GM18498 (cell line): ENCODE data around the gene MFSD2B.
"Not testable (repeated sequence)": the region's sequence is repeated elsewhere in the genome, so short reads cannot be mapped to it uniquely, and the experiment has no call there.

Experiments
- ATAC-seq: cut with Tn5 transposase; IDR thresholded peaks from one replicate; pipeline ENCODE4 v1.9.1; 2021; ENCODE audit warnings: mild to moderate bottlenecking, moderate library complexity; ENCODE audit not compliant: unreplicated experiment

MFSD2B gene

GRCh38 chr2:24009680-24010476, at the start of gene MFSD2B:
MFSD2B (plus strand) TSS chr2:24010085; CDS start chr2:24010097, 12 bp downstream.
- ATAC-seq = no peak

GRCh38 chr2:23967846-23968245, 42.0 kb upstream of the MFSD2B start:
- ATAC-seq = no peak

GRCh38 chr2:23976883-23977282, 33.0 kb upstream of the MFSD2B start:
- ATAC-seq = no peak

- no peak for ATAC-seq
Measured at GRCh38 chr2:23988371-23988770, 21.5 kb upstream of the MFSD2B start.

- no peak for ATAC-seq
Measured at GRCh38 chr2:23992931-23993330, 17.0 kb upstream of the MFSD2B start.

GRCh38 chr2:23993736-23994269, 16.1 kb upstream of the MFSD2B start:
- ATAC-seq = no peak

GRCh38 chr2:23994567-23994966, 15.3 kb upstream of the MFSD2B start:
- no peak for ATAC-seq

GRCh38 chr2:24007693-24008092, 2.2 kb upstream of the MFSD2B start:
- ATAC-seq = no peak

GRCh38 chr2:24008672-24009366, 1.1 kb upstream of the MFSD2B start:
- ATAC-seq = no peak

- ATAC-seq = no peak
Measured at GRCh38 chr2:24009367-24009679, 562 bp upstream of the MFSD2B start.

- ATAC-seq = no peak
Measured at GRCh38 chr2:24010477-24011249, 778 bp downstream of the MFSD2B start.

- no peak for ATAC-seq
Measured at GRCh38 chr2:24011250-24012104, 1.6 kb downstream of the MFSD2B start.

- no peak for ATAC-seq
Measured at GRCh38 chr2:24012521-24013188, 2.8 kb downstream of the MFSD2B start.

GRCh38 chr2:24014902-24015301, 5.0 kb downstream of the MFSD2B start:
- not testable (repeated sequence) for ATAC-seq

GRCh38 chr2:24015562-24016375, 5.9 kb downstream of the MFSD2B start:
- no peak for ATAC-seq

- no peak for ATAC-seq
Measured at GRCh38 chr2:24016376-24016761, 6.5 kb downstream of the MFSD2B start.

GRCh38 chr2:24016853-24017703, 7.2 kb downstream of the MFSD2B start:
- ATAC-seq = no peak

- ATAC-seq = no peak
Measured at GRCh38 chr2:24017711-24018110, 7.8 kb downstream of the MFSD2B start.
